Hepatocyte (in vitro differentiated cells): ENCODE measurements around the gene PRRT3. TPM values are rescaled to one million over a fixed set of nuclear protein-coding genes. Genes with fewer than 3 reads are reported as not detected.

ENCODE experiments used
- DNase-seq: peaks from one replicate; pipeline ENCODE4 v3.0.0-alpha.2; 2016; ENCODE audit warnings: low spot score
- H2AFZ ChIP-seq: fragments of 200-600 bp; sonication (generic); 2 replicates; pipeline ENCODE4 v1.6.0; 2016; ENCODE audit warnings: antibody characterized with exemption, mild to moderate bottlenecking
- H3K27ac ChIP-seq: fragments of 200-600 bp; sonication (generic); 2 replicates; pipeline ENCODE4 v1.5.1; 2016; ENCODE audit warnings: mild to moderate bottlenecking
- H3K27me3 ChIP-seq: fragments of 200-600 bp; sonication (generic); 2 replicates; pipeline ENCODE4 v1.6.1; 2016
- H3K36me3 ChIP-seq: fragments of 200-600 bp; sonication (generic); replicated peaks from 2 replicates; pipeline ENCODE4 v1.5.1; 2016; ENCODE audit warnings: low read depth; ENCODE audit not compliant: insufficient read depth
- H3K4me1 ChIP-seq: fragments of 200-600 bp; sonication (generic); 2 replicates; pipeline ENCODE4 v1.5.1; 2016; ENCODE audit warnings: mild to moderate bottlenecking, moderate library complexity; ENCODE audit not compliant: insufficient read depth
- H3K4me2 ChIP-seq: fragments of 200-600 bp; sonication (generic); 2 replicates; pipeline ENCODE4 v1.6.0; 2016
- H3K4me3 ChIP-seq: fragments of 200-600 bp; sonication (generic); 2 replicates; pipeline ENCODE4 v1.5.1; 2016; ENCODE audit warnings: mild to moderate bottlenecking
- H3K79me2 ChIP-seq: fragments of 200-600 bp; sonication (generic); 2 replicates; pipeline ENCODE4 v1.6.0; 2017; ENCODE audit warnings: mild to moderate bottlenecking
- H3K9me2 ChIP-seq: fragments of 200-600 bp; sonication (generic); replicated peaks from 2 replicates; pipeline ENCODE4 v1.6.0; 2017; ENCODE audit warnings: mild to moderate bottlenecking; ENCODE audit not compliant: insufficient read depth
- H3K9me3 ChIP-seq: fragments of 200-600 bp; sonication (generic); 2 replicates; pipeline ENCODE4 v1.5.1; 2016; ENCODE audit warnings: low read depth, mild to moderate bottlenecking
- H4K20me1 ChIP-seq: fragments of 200-600 bp; sonication (generic); 2 replicates; pipeline ENCODE4 v1.6.0; 2016; ENCODE audit warnings: mild to moderate bottlenecking; ENCODE audit not compliant: insufficient read depth, poor library complexity, severe bottlenecking
- CTCF ChIP-seq: fragments of 200-600 bp; sonication (generic); IDR thresholded peaks from 2 replicates; pipeline ENCODE4 v1.5.1; 2016; ENCODE audit warnings: antibody characterized with exemption, mild to moderate bottlenecking; ENCODE audit not compliant: poor library complexity
- EZH2 ChIP-seq: fragments of 200-600 bp; sonication (generic); IDR thresholded peaks from 2 replicates; pipeline ENCODE4 v1.6.1; 2016; ENCODE audit warnings: antibody characterized with exemption, mild to moderate bottlenecking, borderline replicate concordance
- EZH2phosphoT487 ChIP-seq: fragments of 200-600 bp; sonication (generic); IDR thresholded peaks from one replicate; pipeline ENCODE4 v1.6.1; 2018; ENCODE audit warnings: antibody characterized with exemption, mild to moderate bottlenecking, low read depth, moderate library complexity; ENCODE audit not compliant: unreplicated experiment, severe bottlenecking
- WGBS: methylation state at CpG from one replicate; pipeline ENCODE4 v1.1.6; 2016; ENCODE audit warnings: low lambda C conversion rate; ENCODE audit errors: missing lambda C conversion rate; 5-methylcytosine and 5-hydroxymethylcytosine counted together
- polyA plus RNA-seq: library from polyadenylated mRNA; unstranded; fragments of >200 nt; fragmentation: Nextera tagmentation; extraction: Ambion mirVana; gene quantifications from 2 replicates; pipeline ENCODE4 v1.2.1, GENCODE V29; 2016
- total RNA-seq: library from RNA; depleted of rRNA; stranded (reverse); fragments of >200 nt; gene quantifications from 2 replicates; pipeline ENCODE4 v1.2.3, GENCODE V29; 2014

Gene PRRT3
- total and polyA plus RNA-seq, 2 experiments from 2014 or later = 2.0 to 2.5 TPM

GRCh38 chr3:9976721-9977709 is 24.8 kb upstream of the PRRT3 start:
- Histone ChIP-seq H3K27me3 (no peaks in the 10 kb centered on the region), H3K36me3 (no peaks in the 10 kb centered on the region), H3K9me2 (no peaks in the 10 kb centered on the region), H2AFZ (no peak overlapping the region), H3K79me2 (peaks cover 15% of the 10 kb centered on the region), H3K4me3 (no peak overlapping the region), H3K4me2 (no peak overlapping the region), H3K4me1 (peaks cover 5% of the 10 kb centered on the region), H3K27ac (peak overlapping the region; percentile 80), H3K9me3 (no peaks in the 10 kb centered on the region), H4K20me1 (no peaks in the 10 kb centered on the region)
- DNase-seq = peak; percentile 84
- 78% methylated on average over 7 of the region's 7 CpGs for WGBS
- TF ChIP-seq EZH2phosphoT487 = no peak
- TF ChIP-seq CTCF = no peak

- H2AFZ ChIP-seq = no peak overlapping the region
- H3K9me2 ChIP-seq = no peaks in the 10 kb centered on the region
- TF ChIP-seq EZH2phosphoT487 (no peak), EZH2 (no peak), CTCF (no peak)
- H3K36me3 ChIP-seq = no peaks in the 10 kb centered on the region
- no peaks in the 10 kb centered on the region for H3K27me3 ChIP-seq
- WGBS = 88% methylated on average over 3 of the region's 3 CpGs
- H3K79me2 ChIP-seq = no peaks in the 10 kb centered on the region
- H3K4me1 ChIP-seq = no peaks in the 10 kb centered on the region
- H3K9me3 ChIP-seq = no peaks in the 10 kb centered on the region
- H3K27ac ChIP-seq = no peak overlapping the region
- H4K20me1 ChIP-seq = no peaks in the 10 kb centered on the region
- no peak overlapping the region for H3K4me3 ChIP-seq
- H3K4me2 ChIP-seq = no peak overlapping the region
- DNase-seq = no peak
Measured at GRCh38 chr3:9970020-9970652, 17.9 kb upstream of the PRRT3 start.

- Histone ChIP-seq H3K27ac (no peak overlapping the region), H3K9me2 (no peaks in the 10 kb centered on the region), H4K20me1 (no peaks in the 10 kb centered on the region), H3K4me1 (no peaks in the 10 kb centered on the region), H3K4me3 (no peak overlapping the region), H2AFZ (no peak overlapping the region), H3K36me3 (no peaks in the 10 kb centered on the region), H3K79me2 (no peaks in the 10 kb centered on the region), H3K4me2 (no peak overlapping the region), H3K9me3 (no peaks in the 10 kb centered on the region), H3K27me3 (no peaks in the 10 kb centered on the region)
- DNase-seq = no peak
- TF ChIP-seq EZH2 (no peak), CTCF (no peak), EZH2phosphoT487 (no peak)
- WGBS = 99% methylated on average over 4 of the region's 4 CpGs
Measured at GRCh38 chr3:9969632-9970019, 17.4 kb upstream of the PRRT3 start.
